GM12878 (cell line): Measurements from ENCODE around the gene NOS3. TPM values are rescaled to one million over a fixed set of nuclear protein-coding genes. Genes with fewer than 3 reads are reported as not detected.

Experiments
- ATAC-seq: fragments of 200-7000 bp; cut with Tn5 transposase; 3 replicates; pipeline ENCODE4 v1.9.1; 2020; ENCODE audit warnings: mild to moderate bottlenecking, moderate library complexity
- BruUV-seq: library from RNA; stranded (reverse); fragments of 400-500 nt; replicated peaks from 2 replicates; lab custom pipeline; 2021; lab: Mats Ljungman, UMichigan
- CTCF ChIA-PET: fragments of 300-600 bp; sonication (Branson Sonifier 250); formaldehyde crosslinking; extraction: SDS; loops from one replicate; lab custom pipeline; 2021; ENCODE audit warnings: inconsistent platforms; lab: Yijun Ruan, JAX
- POLR2A ChIA-PET: fragments of 350-600 bp; formaldehyde crosslinking; extraction: SDS; loops from one replicate; lab custom pipeline; 2021; ENCODE audit warnings: inconsistent platforms; lab: Charles Lee
- RAD21 ChIA-PET: fragments of 300-600 bp; sonication (Branson Sonifier 250); formaldehyde crosslinking; loops from one replicate; lab custom pipeline; 2023; ENCODE audit warnings: antibody characterized with exemption; ENCODE audit not compliant: unreplicated experiment; lab: Charles Lee
- SMC1A ChIA-PET: fragments of 300-600 bp; sonication (Branson Sonifier 250); formaldehyde crosslinking; loops from one replicate; lab custom pipeline; 2023; ENCODE audit not compliant: unreplicated experiment, uncharacterized antibody; lab: Charles Lee
- DNase-seq: peaks from one replicate; pipeline ENCODE4 v3.0.0-alpha.2; 2011; ENCODE audit warnings: low read depth, low spot score
- FAIRE-seq: peaks from 3 replicates; lab custom pipeline; 2011; peaks lifted over from hg19 to GRCh38; lab: Jason Lieb, UNC
- H2AFZ ChIP-seq: 2 replicates; pipeline ENCODE4 v1.6.0; 2011; ENCODE audit warnings: low read depth, low read length, control low read depth; ENCODE audit not compliant: control insufficient read depth
- H3K27ac ChIP-seq: 2 replicates; pipeline ENCODE4 v1.5.1; 2011; ENCODE audit warnings: control low read depth; ENCODE audit not compliant: control insufficient read depth, insufficient read depth
- H3K27me3 ChIP-seq, 2 experiments: replicated peaks in 1 of 2; 2 replicates each; pipeline versions ENCODE4 v1.6.0 to v1.6.1; 2011; ENCODE audit warnings: low read length in 1 of 2; ENCODE audit not compliant: control insufficient read depth in 2 of 2, insufficient read depth in 2 of 2
- H3K36me3 ChIP-seq, 2 experiments: 2 replicates each; pipeline ENCODE4 v1.5.1; 2011; ENCODE audit warnings: low read length in 1 of 2; ENCODE audit not compliant: control insufficient read depth in 2 of 2, insufficient read depth in 2 of 2
- H3K4me1 ChIP-seq: 2 replicates; pipeline ENCODE4 v1.6.1; 2011; ENCODE audit warnings: mild to moderate bottlenecking, low read length, moderate library complexity, mixed read lengths; ENCODE audit not compliant: control insufficient read depth, insufficient read depth
- H3K4me2 ChIP-seq: 2 replicates; pipeline ENCODE4 v1.6.0; 2011; ENCODE audit warnings: control low read depth; ENCODE audit not compliant: control insufficient read depth, insufficient read depth
- H3K4me3 ChIP-seq: fragments of 200-600 bp; sonication (generic); 2 replicates; pipeline ENCODE4 v1.5.1; 2016
- H3K79me2 ChIP-seq: 2 replicates; pipeline ENCODE4 v1.6.0; 2011; ENCODE audit warnings: low read length; ENCODE audit not compliant: control insufficient read depth, insufficient read depth
- H3K9ac ChIP-seq: 2 replicates; pipeline ENCODE4 v1.8.0; 2011; ENCODE audit warnings: low read length, control low read depth, mixed read lengths; ENCODE audit not compliant: control insufficient read depth, insufficient read depth
- H3K9me3 ChIP-seq: replicated peaks from 3 replicates; pipeline ENCODE4 v1.5.1; 2011; ENCODE audit warnings: mild to moderate bottlenecking, low read length; ENCODE audit not compliant: control insufficient read depth, insufficient read depth
- H4K20me1 ChIP-seq: 2 replicates; pipeline ENCODE4 v1.6.0; 2011; ENCODE audit not compliant: control insufficient read depth, insufficient read depth
- CBX5 ChIP-seq: sonication (generic); IDR thresholded peaks from 2 replicates; pipeline ENCODE4 v1.6.1; 2016; ENCODE audit warnings: low read depth, moderate library complexity, mild to moderate bottlenecking, inconsistent platforms
- CREB1 ChIP-seq: IDR thresholded peaks from 2 replicates; pipeline ENCODE4 v1.6.1; 2012; ENCODE audit warnings: low read depth, mild to moderate bottlenecking, inconsistent platforms
- CTCF ChIP-seq, 3 experiments: IDR thresholded peaks in 2 of 3; conservative IDR thresholded peaks in 1 of 3; 2 replicates each; pipeline ENCODE4 v1.5.1; 2011; ENCODE audit warnings: low read depth in 3 of 3, low read length in 3 of 3, mild to moderate bottlenecking in 3 of 3, control low read depth in 2 of 3, moderate library complexity in 2 of 3, inconsistent platforms in 1 of 3, mixed read lengths in 1 of 3; ENCODE audit not compliant: control insufficient read depth in 2 of 3, insufficient read depth in 1 of 3; ENCODE audit errors: extremely low read depth in 1 of 3
- ESRRA ChIP-seq: IDR thresholded peaks from 2 replicates; pipeline ENCODE4 v1.6.1; 2012; ENCODE audit warnings: mild to moderate bottlenecking, low read length, improper control_type of control experiment
- IRF3 ChIP-seq: fragments of 450-650 bp; IDR thresholded peaks from 2 replicates; pipeline ENCODE4 v1.6.1; 2014; ENCODE audit warnings: mild to moderate bottlenecking
- POLR2A ChIP-seq: IDR thresholded peaks from 2 replicates; pipeline ENCODE4 v1.6.1; 2011; ENCODE audit warnings: low read depth, mild to moderate bottlenecking, low read length
- SMC3 ChIP-seq: IDR thresholded peaks from 2 replicates; pipeline ENCODE4 v1.6.1; 2011; ENCODE audit warnings: low read length, improper control_type of control experiment, borderline replicate concordance
- ZZZ3 ChIP-seq: IDR thresholded peaks from 2 replicates; pipeline ENCODE4 v1.6.1; 2011; ENCODE audit warnings: low read depth; ENCODE audit not compliant: control insufficient read depth, insufficient read length
- WGBS: methylation state at CpG from one replicate; pipeline ENCODE4 v1.1.6; 2016; ENCODE audit warnings: low lambda C conversion rate; ENCODE audit not compliant: insufficient replicate concordance, insufficient coverage; ENCODE audit errors: missing lambda C conversion rate; 5-methylcytosine and 5-hydroxymethylcytosine counted together
- in situ Hi-C: fragments of 300-500 bp; cut with MboI; formaldehyde crosslinking; loops from 9 replicates; pipeline ENCODE4 v1.14.3; 2018; ENCODE audit warnings: mixed read lengths
- intact Hi-C: fragments of 100-400 bp; cut with micrococcal nuclease; formaldehyde crosslinking; loops from one replicate; pipeline ENCODE4 v1.14.2; 2022; ENCODE audit not compliant: unreplicated experiment
- polyA plus RNA-seq, 11 experiments: library from polyadenylated mRNA; depleted of rRNA in 4 of 11; unstranded in 6 of 11; stranded (reverse) in 5 of 11; fragments of >200 nt; fragmentation: Nextera tagmentation in 4 of 11; fragmentation: Illumina TruSeq in 1 of 11; extraction: Ambion mirVana in 4 of 11; extraction: Trizol in 1 of 11; gene quantifications; 1 replicate in 1 of 11; 2 replicates in 10 of 11; pipeline versions ENCODE4 v1.2.1 to v1.2.3, GENCODE V29; 2011 to 2016; ENCODE audit warnings: inconsistent platforms in 2 of 11, missing spikeins in 2 of 11, low read depth in 1 of 11
- total RNA-seq, 4 experiments: library from RNA; depleted of rRNA in 3 of 4; stranded (reverse); fragments of >200 nt in 3 of 4; fragmentation: Illumina TruSeq in 1 of 4; extraction: Trizol in 1 of 4; gene quantifications; 2 replicates each; pipeline versions ENCODE4 v1.2.1 to v1.2.3, GENCODE V29; 2013 to 2021
- TF ChIP-seq, protein P1 (sequence below): fragments of 450-650 bp; IDR thresholded peaks from 2 replicates; pipeline ENCODE4 v1.6.1; 2017; ENCODE audit warnings: mild to moderate bottlenecking, low read depth, inconsistent platforms; ENCODE audit not compliant: poor library complexity, severe bottlenecking
- TF ChIP-seq, protein P2 (sequence below): IDR thresholded peaks from 2 replicates; pipeline ENCODE4 v1.6.1; 2012; ENCODE audit warnings: low read depth, low read length, improper control_type of control experiment
- TF ChIP-seq, protein P3 (sequence below): IDR thresholded peaks from 2 replicates; pipeline ENCODE4 v1.6.1; 2012; ENCODE audit warnings: mild to moderate bottlenecking, low read depth, low read length

NOS3 gene
- total and polyA plus RNA-seq, 10 of the 15 experiments (the other 5 are each of a cell fraction or from before 2014, with no cell fraction given), result 0.06 to 0.92 (median 0.30) TPM; not detected in 3

- Histone ChIP-seq H3K27me3 (no peaks in the 10 kb centered on the region; a peak in 2 of 4 replicates), H3K4me3 (no peak overlapping the region), H2AFZ (no peak overlapping the region), H3K27ac (no peak overlapping the region), H3K4me1 (no peaks in the 10 kb centered on the region), H3K79me2 (no peaks in the 10 kb centered on the region), H3K9me3 (no peaks in the 10 kb centered on the region), H4K20me1 (no peaks in the 10 kb centered on the region), H3K36me3 (no peaks in the 10 kb centered on the region)
- BruUV-seq, result no TSS peak
- DNase-seq, result no peak
- no peak for FAIRE-seq
- no peak for ATAC-seq
- POLR2A ChIA-PET, result no interaction called here
- intact Hi-C loops, result no loop called here
- 71% methylated on average over 26 of the region's 28 CpGs for whole genome bisulfite sequencing
- CTCF ChIA-PET, result no interaction called here
- TF ChIP-seq, protein P1, sequence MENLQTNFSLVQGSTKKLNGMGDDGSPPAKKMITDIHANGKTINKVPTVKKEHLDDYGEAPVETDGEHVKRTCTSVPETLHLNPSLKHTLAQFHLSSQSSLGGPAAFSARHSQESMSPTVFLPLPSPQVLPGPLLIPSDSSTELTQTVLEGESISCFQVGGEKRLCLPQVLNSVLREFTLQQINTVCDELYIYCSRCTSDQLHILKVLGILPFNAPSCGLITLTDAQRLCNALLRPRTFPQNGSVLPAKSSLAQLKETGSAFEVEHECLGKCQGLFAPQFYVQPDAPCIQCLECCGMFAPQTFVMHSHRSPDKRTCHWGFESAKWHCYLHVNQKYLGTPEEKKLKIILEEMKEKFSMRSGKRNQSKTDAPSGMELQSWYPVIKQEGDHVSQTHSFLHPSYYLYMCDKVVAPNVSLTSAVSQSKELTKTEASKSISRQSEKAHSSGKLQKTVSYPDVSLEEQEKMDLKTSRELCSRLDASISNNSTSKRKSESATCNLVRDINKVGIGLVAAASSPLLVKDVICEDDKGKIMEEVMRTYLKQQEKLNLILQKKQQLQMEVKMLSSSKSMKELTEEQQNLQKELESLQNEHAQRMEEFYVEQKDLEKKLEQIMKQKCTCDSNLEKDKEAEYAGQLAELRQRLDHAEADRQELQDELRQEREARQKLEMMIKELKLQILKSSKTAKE, result no peak
- TF ChIP-seq ESRRA, result no peak
- TF ChIP-seq CBX5, result no peak
- TF ChIP-seq CTCF (IDR thresholded peaks at IDR 0.05 in 2 of 3, conservative IDR thresholded peaks at IDR 0.05 in 1 of 3; ENCODE audit: control insufficient read depth in 2 of 3, extremely low read depth in 1 of 3, insufficient read depth in 1 of 3, low read depth in 3 of 3, low read length in 3 of 3), result no peak
- no peak for TF ChIP-seq IRF3
- TF ChIP-seq, protein P2, sequence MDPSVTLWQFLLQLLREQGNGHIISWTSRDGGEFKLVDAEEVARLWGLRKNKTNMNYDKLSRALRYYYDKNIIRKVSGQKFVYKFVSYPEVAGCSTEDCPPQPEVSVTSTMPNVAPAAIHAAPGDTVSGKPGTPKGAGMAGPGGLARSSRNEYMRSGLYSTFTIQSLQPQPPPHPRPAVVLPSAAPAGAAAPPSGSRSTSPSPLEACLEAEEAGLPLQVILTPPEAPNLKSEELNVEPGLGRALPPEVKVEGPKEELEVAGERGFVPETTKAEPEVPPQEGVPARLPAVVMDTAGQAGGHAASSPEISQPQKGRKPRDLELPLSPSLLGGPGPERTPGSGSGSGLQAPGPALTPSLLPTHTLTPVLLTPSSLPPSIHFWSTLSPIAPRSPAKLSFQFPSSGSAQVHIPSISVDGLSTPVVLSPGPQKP, result no peak
- no peak for TF ChIP-seq CREB1
- no peak for TF ChIP-seq SMC3
- no peak for TF ChIP-seq ZZZ3
- no peak for TF ChIP-seq POLR2A
- TF ChIP-seq, protein P3, sequence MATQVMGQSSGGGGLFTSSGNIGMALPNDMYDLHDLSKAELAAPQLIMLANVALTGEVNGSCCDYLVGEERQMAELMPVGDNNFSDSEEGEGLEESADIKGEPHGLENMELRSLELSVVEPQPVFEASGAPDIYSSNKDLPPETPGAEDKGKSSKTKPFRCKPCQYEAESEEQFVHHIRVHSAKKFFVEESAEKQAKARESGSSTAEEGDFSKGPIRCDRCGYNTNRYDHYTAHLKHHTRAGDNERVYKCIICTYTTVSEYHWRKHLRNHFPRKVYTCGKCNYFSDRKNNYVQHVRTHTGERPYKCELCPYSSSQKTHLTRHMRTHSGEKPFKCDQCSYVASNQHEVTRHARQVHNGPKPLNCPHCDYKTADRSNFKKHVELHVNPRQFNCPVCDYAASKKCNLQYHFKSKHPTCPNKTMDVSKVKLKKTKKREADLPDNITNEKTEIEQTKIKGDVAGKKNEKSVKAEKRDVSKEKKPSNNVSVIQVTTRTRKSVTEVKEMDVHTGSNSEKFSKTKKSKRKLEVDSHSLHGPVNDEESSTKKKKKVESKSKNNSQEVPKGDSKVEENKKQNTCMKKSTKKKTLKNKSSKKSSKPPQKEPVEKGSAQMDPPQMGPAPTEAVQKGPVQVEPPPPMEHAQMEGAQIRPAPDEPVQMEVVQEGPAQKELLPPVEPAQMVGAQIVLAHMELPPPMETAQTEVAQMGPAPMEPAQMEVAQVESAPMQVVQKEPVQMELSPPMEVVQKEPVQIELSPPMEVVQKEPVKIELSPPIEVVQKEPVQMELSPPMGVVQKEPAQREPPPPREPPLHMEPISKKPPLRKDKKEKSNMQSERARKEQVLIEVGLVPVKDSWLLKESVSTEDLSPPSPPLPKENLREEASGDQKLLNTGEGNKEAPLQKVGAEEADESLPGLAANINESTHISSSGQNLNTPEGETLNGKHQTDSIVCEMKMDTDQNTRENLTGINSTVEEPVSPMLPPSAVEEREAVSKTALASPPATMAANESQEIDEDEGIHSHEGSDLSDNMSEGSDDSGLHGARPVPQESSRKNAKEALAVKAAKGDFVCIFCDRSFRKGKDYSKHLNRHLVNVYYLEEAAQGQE, result no peak
- TF ChIP-seq, all 136 proteins: peak for 0
- Histone ChIP-seq H3K4me2 (no peak overlapping the region), H3K9ac (no peak overlapping the region)
- SMC1A ChIA-PET, result no interaction called here
- RAD21 ChIA-PET, result no interaction called here
- in situ Hi-C loops, result no loop called here
Observed at GRCh38 chr7:150951521-150951920, 39.3 kb upstream of the NOS3 start.
